Stimulated activated CD8-positive, alpha-beta memory T cell treated with anti-CD3 and anti-CD28 coated beads, Interleukin-4, amount 100 ng/mL, for 24 hours (primary cell): ENCODE measurements around the gene OR2J3.
"Not testable (repeated sequence)": the region's sequence is repeated elsewhere in the genome, so short reads cannot be mapped to it uniquely, and the experiment has no call there.

Source experiments
- DNase-seq: peaks from one replicate; pipeline ENCODE4 v3.0.0-alpha.2; 2020; ENCODE audit warnings: low read depth

Gene OR2J3

DNA sequence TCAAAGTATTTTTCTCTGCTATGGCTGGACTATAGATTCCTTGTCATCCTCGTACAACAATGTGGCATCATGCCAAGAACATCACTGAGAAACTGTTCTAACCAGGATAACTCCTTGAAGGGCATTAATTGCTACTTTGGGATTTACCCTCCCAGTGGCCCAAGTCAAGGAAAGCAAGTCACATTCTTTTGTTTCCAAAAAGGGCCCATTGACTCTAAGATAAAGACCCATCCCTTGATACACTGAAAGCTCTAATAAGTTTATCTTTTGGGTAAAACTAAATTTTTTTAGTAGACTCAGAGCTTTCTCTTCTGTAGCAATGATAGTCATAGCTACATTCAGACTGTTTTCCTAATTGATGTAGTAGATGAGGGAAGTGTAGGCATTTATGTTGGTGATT is at the start of gene OR2J3:
Gene OR2J3 (plus strand): TSS at position 301 of the 400 bp plus-strand sequence. CDS start 3,833 bp downstream, outside the sequence.
- DNase-seq, result no peak

DNA sequence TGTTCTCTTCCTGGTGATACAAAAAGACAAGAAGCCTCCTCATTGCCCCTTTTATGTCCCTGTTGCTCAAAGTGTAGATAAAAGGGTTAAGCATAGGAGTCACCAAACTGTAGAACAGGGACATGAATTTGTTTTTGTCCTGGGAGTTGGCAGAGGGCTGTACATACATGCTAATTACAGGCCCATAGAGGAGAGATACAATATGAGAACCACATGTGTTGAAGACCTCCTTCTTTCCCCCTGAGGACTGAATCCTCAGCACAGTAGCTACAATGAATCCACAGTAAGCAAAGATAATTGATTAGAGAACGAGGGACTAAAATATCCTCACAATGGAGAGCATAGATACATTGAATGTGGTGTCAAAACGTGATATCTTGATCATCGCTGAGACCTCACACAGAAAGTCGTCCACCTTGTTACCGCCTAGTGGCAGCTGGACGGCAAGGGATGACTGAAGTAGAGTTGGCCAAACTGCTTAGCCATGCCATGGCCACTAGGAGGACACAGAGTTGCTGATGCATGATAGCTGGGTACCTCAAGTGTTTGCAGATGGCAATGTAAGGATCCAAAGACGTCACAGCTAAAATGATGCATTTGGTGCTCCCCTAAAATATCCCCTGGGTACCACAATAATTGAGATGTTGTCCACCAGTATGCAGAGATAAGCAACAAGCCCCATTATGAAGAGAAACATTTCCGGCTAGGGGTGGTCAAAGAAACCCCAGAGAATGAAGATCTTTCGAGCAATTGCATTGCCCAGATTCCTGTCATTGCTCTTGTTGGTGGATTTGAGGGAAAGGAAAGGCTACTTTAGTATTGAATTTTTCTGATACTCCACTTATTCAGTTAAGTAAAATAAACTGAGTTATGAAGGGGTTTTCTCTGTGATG is 35.8 kb upstream of the OR2J3 start:
- DNase-seq, result no peak

DNA sequence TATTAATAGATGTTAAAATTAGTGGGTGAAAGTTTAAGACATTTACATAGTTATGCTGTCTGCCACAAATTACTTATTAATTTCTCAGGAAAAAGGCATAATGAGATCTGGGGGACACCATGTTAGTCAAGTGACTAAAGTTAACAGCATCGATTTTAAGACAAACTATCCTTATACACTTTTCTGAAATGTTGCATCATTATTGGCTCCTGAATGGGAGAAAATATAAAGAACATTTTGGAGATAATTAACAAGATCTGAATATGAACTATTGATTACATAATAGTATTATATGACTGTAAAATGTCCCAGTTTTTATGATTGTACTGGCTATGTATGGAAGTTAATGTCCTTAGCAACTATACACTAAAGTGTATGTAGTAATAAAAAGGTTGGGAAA is 28.7 kb upstream of the OR2J3 start:
- DNase-seq, result no peak

DNA sequence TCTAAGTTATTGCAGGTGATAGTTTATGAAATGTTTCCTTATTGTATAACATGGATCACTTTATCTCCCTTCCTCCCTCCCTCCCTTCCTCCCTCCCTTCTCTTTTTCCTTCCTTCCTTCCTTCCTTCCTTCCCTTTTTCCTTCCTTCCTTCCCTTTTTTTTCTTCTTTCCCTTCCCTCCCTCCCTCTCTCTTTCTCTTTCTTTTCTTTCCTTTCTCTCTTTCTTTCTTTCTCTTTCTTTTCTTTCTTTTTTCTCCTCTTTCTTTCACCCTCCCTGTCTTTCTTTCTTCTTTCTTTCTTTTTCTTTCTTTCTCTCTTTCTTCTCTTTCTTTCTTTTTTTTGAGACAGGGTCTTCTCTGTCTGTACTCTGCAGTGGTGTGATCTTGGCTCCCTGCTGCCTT is 26.5 kb upstream of the OR2J3 start:
- DNase-seq, result no peak

DNA sequence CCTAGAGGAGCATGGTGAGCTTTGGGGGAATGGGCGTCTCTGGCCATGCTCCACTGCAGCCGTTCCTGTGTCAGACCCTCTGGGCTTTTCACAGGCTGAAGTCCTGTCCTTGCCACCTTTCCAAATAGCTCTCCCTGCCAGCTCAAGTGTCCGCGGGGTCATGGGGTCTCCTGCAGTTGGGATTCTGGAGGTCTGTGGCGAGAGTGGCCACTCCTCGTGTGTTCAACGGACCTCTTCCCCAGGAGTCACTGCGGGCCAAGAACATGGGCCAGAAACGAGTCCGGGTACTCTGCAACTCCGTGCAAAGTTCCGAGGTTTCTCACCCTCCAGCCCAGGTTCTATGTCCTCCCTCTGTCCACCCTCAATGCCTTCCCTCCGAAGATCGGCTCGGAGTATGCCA is 25.4 kb upstream of the OR2J3 start:
- DNase-seq, result no peak

DNA sequence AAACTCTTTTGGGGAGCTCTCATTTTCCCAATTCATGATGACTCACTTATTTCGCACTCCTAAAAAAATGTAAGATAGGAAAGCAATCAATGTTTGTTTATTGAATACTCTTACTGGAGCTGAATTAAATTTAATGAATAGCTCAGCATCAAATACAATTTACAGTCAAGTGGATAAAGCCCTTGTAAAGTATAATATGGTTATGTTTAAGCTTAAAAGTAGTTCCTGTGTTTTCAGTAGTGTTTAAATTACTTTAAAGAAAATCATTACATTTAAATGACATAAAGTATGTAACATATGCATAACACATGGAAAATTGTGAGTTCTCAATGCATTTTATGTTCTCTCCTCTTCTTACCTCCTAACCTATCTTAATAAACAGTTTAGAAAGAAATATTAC is 20.6 kb upstream of the OR2J3 start, which contains the start of gene OR2B3:
Gene OR2B3 (minus strand): TSS at position 101 of the 400 bp plus-strand sequence. CDS start 65 bp downstream, at position 36.
- no peak for DNase-seq

DNA sequence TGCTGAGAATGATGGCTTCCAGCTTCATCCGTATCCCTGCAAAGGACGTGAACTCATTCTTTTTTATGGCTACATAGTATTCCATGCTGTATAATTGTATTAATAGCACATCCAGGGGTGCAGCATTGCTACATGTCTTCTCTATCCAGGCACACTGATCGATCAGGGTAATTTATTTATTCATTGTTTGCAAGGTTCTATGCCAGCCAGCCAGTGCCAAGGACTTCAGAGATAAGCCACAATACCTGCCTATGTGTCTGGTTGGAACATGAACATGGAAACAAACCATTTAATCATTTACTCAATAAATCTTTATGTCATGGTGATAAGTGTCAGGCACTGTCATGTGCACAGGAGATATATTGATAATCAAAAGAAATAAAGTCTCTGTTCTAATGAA is 14.9 kb upstream of the OR2J3 start:
- no peak for DNase-seq

DNA sequence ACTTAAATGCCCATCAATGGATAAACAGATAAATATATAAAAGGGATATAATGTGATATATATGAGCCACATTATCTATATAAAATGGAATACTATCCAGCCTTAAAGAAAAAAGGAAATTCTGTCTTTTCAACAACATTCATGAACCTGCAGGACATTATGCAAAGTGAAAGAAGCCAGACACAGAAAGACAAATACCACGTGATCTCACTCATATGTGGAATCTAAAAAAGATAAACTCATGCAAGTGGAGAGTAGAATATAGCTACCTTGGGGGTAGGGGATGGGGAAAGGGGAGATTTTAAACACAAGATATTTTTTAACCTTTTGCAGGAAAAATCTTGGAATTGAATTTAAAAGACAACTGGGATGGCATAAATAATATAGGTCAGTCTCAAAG is 10.1 kb upstream of the OR2J3 start:
- no peak for DNase-seq

DNA sequence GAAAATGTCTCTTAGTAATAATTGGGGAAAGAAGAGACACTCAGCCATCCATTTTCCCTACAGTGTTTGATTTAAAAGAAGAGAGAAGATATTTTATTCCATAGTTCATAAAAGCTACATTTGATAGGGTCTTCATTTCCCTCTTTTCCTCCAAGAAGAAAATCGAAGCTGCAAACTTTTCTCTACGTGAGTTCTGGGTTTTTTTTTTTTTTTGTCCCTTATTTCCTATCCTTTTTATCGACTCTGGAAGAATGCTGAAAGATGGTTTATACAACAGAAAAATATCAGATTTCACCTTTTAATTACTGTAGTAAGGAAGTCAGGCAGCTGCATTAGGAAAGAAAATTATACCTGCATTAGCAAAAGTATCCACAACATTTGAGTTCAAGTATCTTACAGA is 8.7 kb upstream of the OR2J3 start, which contains the start of gene OR2J1:
Gene OR2J1 (plus strand): TSS at position 301 of the 400 bp plus-strand sequence. CDS start 1,453 bp downstream, outside the sequence.
- no peak for DNase-seq

DNA sequence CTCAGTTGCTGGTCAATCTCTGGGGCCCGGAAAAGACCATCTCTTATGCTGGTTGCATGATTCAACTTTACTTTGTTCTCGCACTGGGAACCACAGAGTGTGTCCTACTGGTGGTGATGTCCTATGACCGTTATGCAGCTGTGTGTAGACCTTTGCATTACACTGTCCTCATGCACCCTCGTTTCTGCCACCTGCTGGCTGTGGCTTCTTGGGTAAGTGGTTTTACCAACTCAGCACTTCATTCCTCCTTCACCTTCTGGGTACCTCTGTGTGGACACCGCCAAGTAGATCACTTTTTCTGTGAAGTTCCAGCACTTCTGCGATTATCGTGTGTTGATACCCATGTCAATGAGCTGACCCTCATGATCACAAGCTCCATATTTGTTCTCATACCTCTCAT is 4.3 kb downstream of the OR2J3 start:
- DNase-seq, result no peak

DNA sequence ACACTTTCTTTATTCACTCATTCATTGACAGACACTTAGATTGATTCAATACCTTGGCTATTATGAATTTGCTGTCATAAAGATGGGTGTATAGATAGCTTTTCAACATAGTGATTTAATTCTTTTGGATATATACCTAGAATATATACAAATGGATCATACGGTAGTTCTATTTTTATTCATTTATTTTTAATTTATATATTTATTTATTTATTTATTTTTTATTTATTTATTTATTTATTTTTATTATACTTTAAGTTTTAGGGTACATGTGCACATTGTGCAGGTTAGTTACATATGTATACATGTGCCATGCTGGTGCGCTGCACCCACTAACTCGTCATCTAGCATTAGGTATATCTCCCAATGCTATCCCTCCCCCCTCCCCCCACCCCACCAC is 7.1 kb downstream of the OR2J3 start:
- not testable (repeated sequence) for DNase-seq

DNA sequence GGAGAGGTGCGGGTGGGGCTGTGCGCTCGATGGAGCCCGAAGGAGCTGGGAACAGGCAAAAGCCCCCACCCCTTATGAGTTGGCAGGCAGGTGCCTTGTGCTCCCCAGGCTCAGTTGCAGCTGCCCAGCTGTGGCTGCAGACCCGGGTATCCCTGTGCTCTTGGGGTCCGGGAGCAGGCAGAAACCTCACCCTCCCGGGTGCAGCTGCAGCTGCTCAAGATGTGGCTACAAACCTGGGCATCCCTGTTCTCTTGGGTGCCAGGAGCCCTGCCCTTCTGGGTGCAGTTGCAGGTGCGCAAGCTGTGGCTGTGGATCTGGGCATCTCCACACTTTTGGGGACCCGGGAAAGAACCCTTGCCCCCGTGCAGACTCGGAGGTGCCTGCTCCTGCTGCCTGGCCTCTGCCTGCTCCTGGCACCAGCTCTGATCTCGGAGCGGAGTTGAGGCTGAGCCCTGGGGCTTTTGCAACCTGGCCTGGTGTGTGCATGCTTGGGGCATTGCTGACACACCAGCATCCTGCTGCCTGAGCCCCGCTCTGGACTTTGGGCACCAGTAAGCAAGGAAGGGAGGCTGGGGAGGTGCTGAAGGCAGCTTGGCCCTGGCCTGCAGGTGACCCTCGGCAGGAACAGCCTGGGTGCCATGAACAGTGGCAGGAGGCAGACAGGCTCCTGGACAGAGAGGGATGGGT is 21.6 kb downstream of the OR2J3 start:
- DNase-seq, result no peak

DNA sequence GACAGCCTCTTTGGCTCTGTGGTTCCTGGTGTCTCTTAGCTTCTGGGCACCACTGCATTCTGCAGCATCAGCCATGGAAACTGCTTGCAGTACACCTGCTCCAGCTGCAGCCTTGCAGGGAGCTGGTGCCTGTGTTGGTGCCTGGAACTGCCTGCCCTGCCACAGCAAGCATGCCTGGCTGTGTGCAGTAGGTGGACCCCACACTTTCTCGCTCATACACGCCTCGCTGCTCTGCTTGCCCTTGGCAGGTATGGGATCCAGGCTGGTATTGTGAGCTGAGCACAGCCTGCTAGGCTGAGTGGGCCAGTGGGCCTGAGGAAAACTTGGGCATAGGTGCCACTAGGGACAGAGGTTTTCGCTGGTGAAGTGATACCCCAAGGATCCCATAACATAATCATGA is 22.8 kb downstream of the OR2J3 start:
- no peak for DNase-seq

DNA sequence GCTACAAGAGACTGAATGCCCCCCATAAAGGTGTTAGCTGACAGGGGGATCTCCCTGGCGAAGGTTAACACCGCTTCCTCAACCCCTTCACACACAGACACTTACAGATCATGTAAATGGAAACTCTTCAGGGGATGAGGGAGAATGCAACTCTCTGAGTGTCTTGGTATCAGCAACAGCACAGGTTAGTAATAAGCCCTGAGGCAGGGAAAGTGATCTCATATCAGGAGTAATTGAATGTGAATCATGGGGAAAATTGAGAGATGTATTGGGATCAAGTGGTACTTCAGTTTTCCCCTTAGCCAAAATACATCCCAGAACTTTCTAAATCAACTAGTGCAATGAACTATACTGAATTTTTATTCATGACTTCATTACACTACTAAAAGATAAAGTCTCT is 23.8 kb downstream of the OR2J3 start:
- DNase-seq, result no peak

DNA sequence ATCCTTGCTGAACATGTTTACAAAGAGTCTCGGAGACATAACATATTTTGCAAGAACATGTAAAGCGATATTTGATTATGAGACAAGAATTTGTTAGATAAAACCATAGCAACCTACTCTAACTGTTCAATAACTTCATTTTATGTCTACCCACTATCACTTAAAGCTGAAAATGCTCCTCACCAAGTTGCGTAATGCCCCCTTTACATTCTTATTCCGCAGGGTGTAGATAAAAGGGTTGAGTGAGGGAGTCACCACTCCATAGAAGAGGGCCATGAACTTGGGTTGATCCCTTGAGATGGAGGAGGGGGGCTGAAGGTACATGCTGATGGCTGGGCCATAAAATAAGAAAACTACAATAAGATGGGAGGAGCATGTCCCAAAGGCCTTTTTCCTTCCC is 29.9 kb downstream of the OR2J3 start:
- DNase-seq, result no peak

DNA sequence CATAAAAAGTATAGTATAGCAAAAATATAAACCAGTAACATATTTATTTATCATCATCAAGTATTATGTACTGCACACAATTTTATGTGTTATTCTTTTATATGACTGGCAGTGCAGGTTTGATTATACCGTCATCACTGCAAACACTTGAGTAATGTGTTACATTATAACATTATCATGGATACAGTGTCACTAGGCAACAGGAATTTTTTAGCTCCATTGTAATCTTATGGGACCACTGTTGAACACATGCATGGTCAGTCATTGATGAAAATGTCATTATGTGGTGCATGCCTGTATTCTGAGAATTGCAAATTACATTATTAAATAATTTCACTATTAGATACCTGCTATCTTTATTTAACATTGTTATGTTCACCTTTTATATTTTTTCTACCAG is 33.7 kb downstream of the OR2J3 start:
- no peak for DNase-seq

DNA sequence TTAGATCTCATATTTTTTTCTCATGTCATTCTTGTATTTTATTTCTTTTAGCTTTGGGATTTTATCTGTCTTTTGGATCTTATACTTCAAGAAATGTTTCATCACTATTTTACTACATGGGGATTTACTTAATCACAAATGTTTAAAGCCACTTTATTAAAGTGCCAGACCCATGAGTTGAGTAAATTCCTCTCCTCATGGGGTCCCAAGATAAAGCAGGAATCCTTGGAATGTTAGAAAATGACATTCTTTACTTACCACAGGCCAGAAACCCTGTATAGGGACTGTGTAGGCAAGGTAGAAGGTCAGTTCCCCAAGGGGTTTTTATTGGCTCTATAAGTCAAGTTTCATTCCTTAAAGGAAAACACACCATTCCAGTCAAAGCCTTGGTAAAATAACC is 34.5 kb downstream of the OR2J3 start:
- DNase-seq, result no peak

DNA sequence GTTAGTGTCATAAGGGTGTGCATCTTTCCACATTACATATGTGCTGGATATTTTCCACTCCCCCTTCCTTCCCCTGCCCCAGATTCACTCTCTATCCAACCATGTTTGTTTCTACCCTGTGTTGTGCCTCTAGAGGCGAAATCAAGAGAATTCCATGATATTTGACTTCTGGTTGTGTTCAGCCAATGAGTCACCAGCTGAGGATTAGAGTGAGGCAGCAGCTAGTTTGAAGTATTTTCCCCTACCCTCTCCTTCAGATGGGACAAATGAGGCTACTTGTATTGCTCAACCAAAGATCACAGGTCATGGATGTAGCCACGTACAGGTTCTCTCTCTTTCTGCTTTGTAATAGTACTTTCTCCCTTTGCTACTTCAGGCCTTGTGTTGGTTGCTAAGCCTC is 38.3 kb downstream of the OR2J3 start:
- DNase-seq, result no peak

DNA sequence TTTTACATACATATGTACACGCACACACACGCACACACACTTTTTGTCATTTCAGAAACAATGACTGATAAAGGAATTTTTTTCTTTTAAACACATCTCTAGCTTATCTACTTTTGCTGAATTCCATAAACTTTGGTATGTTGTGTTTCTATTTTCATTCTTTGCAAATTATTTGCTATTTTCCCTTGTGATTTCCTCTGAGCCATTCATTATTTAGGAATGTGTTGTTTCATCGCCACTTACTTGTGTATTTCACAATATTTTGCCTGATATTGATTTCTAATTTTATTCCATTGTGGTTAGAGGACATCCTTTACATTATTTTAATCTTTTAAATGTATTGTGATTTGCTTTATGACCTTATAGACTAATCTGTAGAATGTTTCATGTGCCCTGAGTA is 39.2 kb downstream of the OR2J3 start:
- no peak for DNase-seq

DNA sequence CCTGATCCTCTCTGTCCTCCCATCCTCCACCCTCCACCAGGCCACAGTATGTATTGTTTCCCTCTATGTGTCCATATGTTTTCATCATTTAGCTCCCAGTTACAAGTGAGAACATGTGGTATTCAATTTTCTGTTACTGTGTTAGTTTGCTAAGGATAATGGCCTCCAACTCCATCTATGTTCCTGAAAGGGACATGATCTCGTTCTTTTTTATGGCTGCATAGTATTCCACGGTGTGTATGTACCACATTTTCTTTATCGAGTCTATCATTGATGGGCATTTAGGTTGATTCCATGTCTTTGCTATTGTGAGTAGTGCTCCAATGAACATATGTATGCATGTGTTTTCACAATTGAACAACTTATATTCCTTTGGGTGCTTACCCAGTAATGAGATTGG is 41.6 kb downstream of the OR2J3 start:
- DNase-seq, result not testable (repeated sequence)

DNA sequence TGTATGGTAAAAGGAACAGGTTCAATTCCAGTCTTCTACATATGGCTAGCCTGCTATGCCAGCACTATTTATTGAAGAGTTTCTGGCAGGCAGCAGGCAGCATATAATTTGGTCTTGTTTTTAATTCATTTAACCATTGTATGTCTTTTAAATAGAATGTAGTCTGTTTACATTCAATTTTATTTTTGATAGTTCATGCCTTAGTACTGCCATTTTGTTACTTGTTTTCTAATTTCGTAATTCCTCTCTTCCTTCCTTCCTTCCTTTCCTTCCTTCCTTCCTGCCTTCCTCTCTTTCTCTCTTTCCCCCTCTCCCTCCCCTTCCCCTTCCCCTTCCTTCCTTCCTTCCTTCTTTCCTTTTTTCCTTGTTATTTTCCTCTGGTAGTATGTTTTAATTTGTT is 45.2 kb downstream of the OR2J3 start:
- DNase-seq, result no peak

DNA sequence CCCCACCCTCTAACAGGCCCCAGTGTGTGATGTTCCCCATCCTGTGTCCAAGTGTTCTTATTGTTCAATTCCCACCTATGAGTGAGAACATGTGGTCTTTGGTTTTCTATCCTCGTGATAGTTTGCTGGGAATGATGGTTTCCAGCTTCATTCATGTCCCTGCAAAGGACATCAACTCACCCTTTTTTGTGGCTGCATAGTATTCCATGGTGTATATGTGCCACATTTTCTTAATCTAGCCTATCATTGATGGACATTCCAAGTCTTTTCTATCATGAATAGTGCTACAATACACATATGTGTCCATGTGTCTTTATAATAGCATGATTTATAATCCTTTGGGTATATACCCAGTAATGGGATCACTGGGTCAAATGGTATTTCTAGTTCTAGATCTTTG is 47.3 kb downstream of the OR2J3 start:
- DNase-seq, result not testable (repeated sequence)

DNA sequence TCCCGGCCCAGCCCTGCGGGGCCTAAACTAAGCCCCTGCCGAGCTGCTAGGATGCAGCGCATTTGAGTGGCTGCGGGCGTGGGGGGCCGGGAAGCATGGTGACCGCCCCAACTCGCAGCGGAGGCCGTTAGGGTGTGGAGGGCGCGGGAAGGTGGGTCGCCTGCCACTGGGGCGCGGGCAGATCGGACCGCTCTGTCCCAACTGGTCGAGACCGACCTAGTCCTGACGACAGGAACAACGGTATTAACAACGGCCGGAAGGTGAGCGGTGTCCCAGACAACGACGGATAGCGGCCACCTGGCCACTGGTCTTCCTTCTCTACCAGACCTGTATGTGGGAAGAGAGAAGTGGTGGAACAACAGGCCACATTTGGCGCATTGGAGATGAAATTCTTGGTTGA is 52.1 kb downstream of the OR2J3 start:
- not testable (repeated sequence) for DNase-seq
